ENCODE data around the gene IL16.

The IL16 gene

GRCh38 chr15:81356252-81356651 is 159.6 kb downstream of the IL16 start:
- Histone ChIP-seq H3K9me3 (ENCODE audit: control insufficient read depth, low read length) (no peaks in the 10 kb centered on the region), H3K36me3 (ENCODE audit: control insufficient read depth, insufficient read depth, low read length) (no peaks in the 10 kb centered on the region), H3K4me1 (ENCODE audit: control insufficient read depth, insufficient read depth, low read length, poor library complexity, severe bottlenecking) (no peaks in the 10 kb centered on the region), H3K27ac (ENCODE audit: insufficient read depth, low read length, poor library complexity, severe bottlenecking) (no peak overlapping the region), H3K4me3 (ENCODE audit: insufficient read depth, low read depth, low read length, poor library complexity, severe bottlenecking) (no peak overlapping the region), H3K27me3 (replicated peaks; ENCODE audit: control insufficient read depth, insufficient read depth, low read length, poor library complexity, severe bottlenecking) (no peaks in the 10 kb centered on the region)
- no peak for DNase-seq

GRCh38 chr15:81357180-81357686 is 160.6 kb downstream of the IL16 start:
- Histone ChIP-seq H3K4me1 (ENCODE audit: control insufficient read depth, insufficient read depth, low read length, poor library complexity, severe bottlenecking) (no peaks in the 10 kb centered on the region), H3K36me3 (ENCODE audit: control insufficient read depth, insufficient read depth, low read length) (no peaks in the 10 kb centered on the region), H3K27ac (ENCODE audit: insufficient read depth, low read length, poor library complexity, severe bottlenecking) (no peak overlapping the region), H3K27me3 (replicated peaks; ENCODE audit: control insufficient read depth, insufficient read depth, low read length, poor library complexity, severe bottlenecking) (no peaks in the 10 kb centered on the region), H3K9me3 (ENCODE audit: control insufficient read depth, low read length) (no peaks in the 10 kb centered on the region), H3K4me3 (ENCODE audit: insufficient read depth, low read depth, low read length, poor library complexity, severe bottlenecking) (no peak overlapping the region)
- DNase-seq = no peak

GRCh38 chr15:81358248-81358647 is 161.6 kb downstream of the IL16 start:
- Histone ChIP-seq H3K27ac (ENCODE audit: insufficient read depth, low read length, poor library complexity, severe bottlenecking) (no peak overlapping the region), H3K36me3 (ENCODE audit: control insufficient read depth, insufficient read depth, low read length) (no peaks in the 10 kb centered on the region)
- no peak for DNase-seq

GRCh38 chr15:81360491-81360890 is 163.8 kb downstream of the IL16 start:
- H3K4me1 ChIP-seq (ENCODE audit: control insufficient read depth, insufficient read depth, low read length, poor library complexity, severe bottlenecking) = no peaks in the 10 kb centered on the region
- no peak for DNase-seq
- no peaks in the 10 kb centered on the region for H3K27me3 ChIP-seq (replicated peaks; ENCODE audit: control insufficient read depth, insufficient read depth, low read length, poor library complexity, severe bottlenecking)
- no peaks in the 10 kb centered on the region for H3K36me3 ChIP-seq (ENCODE audit: control insufficient read depth, insufficient read depth, low read length)
- no peak overlapping the region for H3K4me3 ChIP-seq (ENCODE audit: insufficient read depth, low read depth, low read length, poor library complexity, severe bottlenecking)
- no peak overlapping the region for H3K27ac ChIP-seq (ENCODE audit: insufficient read depth, low read length, poor library complexity, severe bottlenecking)
- H3K9me3 ChIP-seq (ENCODE audit: control insufficient read depth, low read length) = no peaks in the 10 kb centered on the region

More at GRCh38 chr15:81358248-81358647, 161.6 kb downstream of the IL16 start:
- H3K27me3 ChIP-seq (replicated peaks; ENCODE audit: control insufficient read depth, insufficient read depth, low read length, poor library complexity, severe bottlenecking) = no peaks in the 10 kb centered on the region
- no peaks in the 10 kb centered on the region for H3K4me1 ChIP-seq (ENCODE audit: control insufficient read depth, insufficient read depth, low read length, poor library complexity, severe bottlenecking)
- H3K4me3 ChIP-seq (ENCODE audit: insufficient read depth, low read depth, low read length, poor library complexity, severe bottlenecking) = no peak overlapping the region
- no peaks in the 10 kb centered on the region for H3K9me3 ChIP-seq (ENCODE audit: control insufficient read depth, low read length)

- H3K4me3 ChIP-seq (ENCODE audit: insufficient read depth, low read depth, low read length, poor library complexity, severe bottlenecking) = no peak overlapping the region
- no peak for DNase-seq
- no peaks in the 10 kb centered on the region for H3K36me3 ChIP-seq (ENCODE audit: control insufficient read depth, insufficient read depth, low read length)
- H3K27ac ChIP-seq (ENCODE audit: insufficient read depth, low read length, poor library complexity, severe bottlenecking) = no peak overlapping the region
- no peaks in the 10 kb centered on the region for H3K9me3 ChIP-seq (ENCODE audit: control insufficient read depth, low read length)
- no peaks in the 10 kb centered on the region for H3K27me3 ChIP-seq (replicated peaks; ENCODE audit: control insufficient read depth, insufficient read depth, low read length, poor library complexity, severe bottlenecking)
- no peaks in the 10 kb centered on the region for H3K4me1 ChIP-seq (ENCODE audit: control insufficient read depth, insufficient read depth, low read length, poor library complexity, severe bottlenecking)
Observed at GRCh38 chr15:81361891-81362290, 165.2 kb downstream of the IL16 start.

GRCh38 chr15:81362790-81363189 is 166.1 kb downstream of the IL16 start:
- DNase-seq = no peak
- Histone ChIP-seq H3K27ac (ENCODE audit: insufficient read depth, low read length, poor library complexity, severe bottlenecking) (no peak overlapping the region), H3K27me3 (replicated peaks; ENCODE audit: control insufficient read depth, insufficient read depth, low read length, poor library complexity, severe bottlenecking) (no peaks in the 10 kb centered on the region), H3K9me3 (ENCODE audit: control insufficient read depth, low read length) (no peaks in the 10 kb centered on the region), H3K4me1 (ENCODE audit: control insufficient read depth, insufficient read depth, low read length, poor library complexity, severe bottlenecking) (no peaks in the 10 kb centered on the region), H3K36me3 (ENCODE audit: control insufficient read depth, insufficient read depth, low read length) (no peaks in the 10 kb centered on the region), H3K4me3 (ENCODE audit: insufficient read depth, low read depth, low read length, poor library complexity, severe bottlenecking) (no peak overlapping the region)

- no peaks in the 10 kb centered on the region for H3K9me3 ChIP-seq (ENCODE audit: control insufficient read depth, low read length)
- no peaks in the 10 kb centered on the region for H3K4me1 ChIP-seq (ENCODE audit: control insufficient read depth, insufficient read depth, low read length, poor library complexity, severe bottlenecking)
- H3K36me3 ChIP-seq (ENCODE audit: control insufficient read depth, insufficient read depth, low read length) = no peaks in the 10 kb centered on the region
- H3K27ac ChIP-seq (ENCODE audit: insufficient read depth, low read length, poor library complexity, severe bottlenecking) = no peak overlapping the region
- no peaks in the 10 kb centered on the region for H3K27me3 ChIP-seq (replicated peaks; ENCODE audit: control insufficient read depth, insufficient read depth, low read length, poor library complexity, severe bottlenecking)
- DNase-seq = no peak
- H3K4me3 ChIP-seq (ENCODE audit: insufficient read depth, low read depth, low read length, poor library complexity, severe bottlenecking) = no peak overlapping the region
Observed at GRCh38 chr15:81363276-81363675, 166.6 kb downstream of the IL16 start.

Data from effector memory CD4-positive, alpha-beta T cell (primary cell).